GM10266 (cell line): ENCODE measurements around the gene OSBPL5.

Experiments
- DNase-seq: peaks from one replicate; pipeline ENCODE4 v3.0.0; 2012; ENCODE audit errors: extremely low spot score
- TF ChIP-seq, protein P1 (sequence below): IDR thresholded peaks from 2 replicates; pipeline ENCODE4 v1.5.1; 2012; ENCODE audit warnings: mild to moderate bottlenecking, low read depth; ENCODE audit not compliant: control insufficient read depth, insufficient read depth; ENCODE audit errors: missing control alignments

OSBPL5 gene

DNA sequence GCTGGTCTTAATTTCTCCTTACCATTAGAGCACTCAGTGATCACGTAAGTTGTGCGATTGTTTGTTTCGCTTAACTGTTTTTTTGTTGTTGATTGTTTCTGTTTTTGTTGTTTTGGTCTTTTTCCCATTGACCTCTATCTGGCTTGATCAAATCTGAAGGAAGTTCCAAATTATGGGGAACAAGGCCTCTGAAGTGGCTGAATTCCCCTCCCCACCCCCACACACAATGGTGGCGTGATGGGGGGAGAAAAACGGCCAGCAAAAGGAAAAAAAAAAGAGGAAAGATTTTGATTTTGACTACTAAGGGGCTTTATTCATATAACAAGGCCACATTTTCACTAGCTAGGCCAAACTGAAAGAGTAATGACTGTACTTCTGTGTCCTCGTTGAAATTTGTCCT is 53.6 kb downstream of the OSBPL5 start:
- no peak for DNase-seq
- TF ChIP-seq, protein P1, sequence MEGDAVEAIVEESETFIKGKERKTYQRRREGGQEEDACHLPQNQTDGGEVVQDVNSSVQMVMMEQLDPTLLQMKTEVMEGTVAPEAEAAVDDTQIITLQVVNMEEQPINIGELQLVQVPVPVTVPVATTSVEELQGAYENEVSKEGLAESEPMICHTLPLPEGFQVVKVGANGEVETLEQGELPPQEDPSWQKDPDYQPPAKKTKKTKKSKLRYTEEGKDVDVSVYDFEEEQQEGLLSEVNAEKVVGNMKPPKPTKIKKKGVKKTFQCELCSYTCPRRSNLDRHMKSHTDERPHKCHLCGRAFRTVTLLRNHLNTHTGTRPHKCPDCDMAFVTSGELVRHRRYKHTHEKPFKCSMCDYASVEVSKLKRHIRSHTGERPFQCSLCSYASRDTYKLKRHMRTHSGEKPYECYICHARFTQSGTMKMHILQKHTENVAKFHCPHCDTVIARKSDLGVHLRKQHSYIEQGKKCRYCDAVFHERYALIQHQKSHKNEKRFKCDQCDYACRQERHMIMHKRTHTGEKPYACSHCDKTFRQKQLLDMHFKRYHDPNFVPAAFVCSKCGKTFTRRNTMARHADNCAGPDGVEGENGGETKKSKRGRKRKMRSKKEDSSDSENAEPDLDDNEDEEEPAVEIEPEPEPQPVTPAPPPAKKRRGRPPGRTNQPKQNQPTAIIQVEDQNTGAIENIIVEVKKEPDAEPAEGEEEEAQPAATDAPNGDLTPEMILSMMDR = no peak

DNA sequence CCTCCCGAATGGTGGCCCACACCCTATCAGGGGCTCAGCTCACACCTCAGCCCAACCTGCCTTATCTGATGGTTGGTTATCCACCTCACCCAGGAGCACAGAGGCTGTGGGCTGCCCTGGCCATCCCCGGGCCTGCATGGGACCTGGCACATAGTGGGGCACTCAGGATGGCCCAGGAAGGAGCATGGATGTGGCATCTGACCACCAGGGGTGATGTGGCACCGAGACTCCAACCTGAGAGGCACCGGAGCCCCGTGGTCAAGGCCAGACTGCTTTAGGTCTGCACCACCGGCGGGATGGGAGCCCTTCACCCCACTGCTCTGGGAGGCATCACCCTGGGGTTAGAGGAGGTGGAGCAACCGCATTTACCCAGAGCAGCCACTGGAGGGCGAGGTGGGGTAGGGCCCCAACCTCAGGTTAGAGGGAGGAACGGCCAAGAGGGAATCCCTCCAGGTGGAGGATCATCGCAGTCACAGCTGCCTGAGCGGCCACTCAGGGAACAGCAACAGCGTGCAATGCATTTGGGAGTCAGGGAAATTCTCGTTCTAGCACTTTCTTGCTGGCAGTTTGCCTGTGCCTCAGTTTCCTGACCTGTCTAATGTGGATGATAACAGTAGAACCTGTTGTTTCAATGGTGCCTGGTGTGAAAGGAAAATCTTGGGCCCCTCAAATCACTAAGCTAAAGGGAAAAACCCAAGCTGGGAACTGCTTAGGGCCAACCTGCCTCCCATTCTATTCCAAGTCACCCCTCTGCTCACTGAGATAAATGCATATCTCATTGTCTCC is 55.0 kb downstream of the OSBPL5 start:
- DNase-seq = peak; percentile 75
- TF ChIP-seq, protein P1 = peak; percentile 52

DNA sequence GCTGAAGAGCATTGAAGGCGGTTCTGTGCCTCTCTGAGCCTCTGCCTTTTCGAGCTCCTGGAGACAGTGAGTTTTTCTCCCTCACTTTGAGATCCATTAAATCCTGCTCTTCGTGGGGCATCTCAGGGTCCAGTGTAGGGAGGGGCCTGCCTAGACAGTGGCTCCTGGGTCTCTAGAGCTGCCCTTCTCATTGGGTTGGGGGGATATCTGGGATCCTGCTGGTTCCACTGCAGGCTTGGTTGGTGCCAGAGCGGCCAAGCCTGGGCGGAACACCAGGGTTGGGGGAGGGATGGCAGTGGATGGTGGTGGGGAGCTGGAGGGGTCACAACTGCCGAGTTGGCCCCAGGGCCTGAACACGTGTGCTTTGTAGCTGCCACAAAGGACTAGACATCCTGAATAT is 55.7 kb downstream of the OSBPL5 start:
- no peak for DNase-seq
- TF ChIP-seq, protein P1 = no peak

DNA sequence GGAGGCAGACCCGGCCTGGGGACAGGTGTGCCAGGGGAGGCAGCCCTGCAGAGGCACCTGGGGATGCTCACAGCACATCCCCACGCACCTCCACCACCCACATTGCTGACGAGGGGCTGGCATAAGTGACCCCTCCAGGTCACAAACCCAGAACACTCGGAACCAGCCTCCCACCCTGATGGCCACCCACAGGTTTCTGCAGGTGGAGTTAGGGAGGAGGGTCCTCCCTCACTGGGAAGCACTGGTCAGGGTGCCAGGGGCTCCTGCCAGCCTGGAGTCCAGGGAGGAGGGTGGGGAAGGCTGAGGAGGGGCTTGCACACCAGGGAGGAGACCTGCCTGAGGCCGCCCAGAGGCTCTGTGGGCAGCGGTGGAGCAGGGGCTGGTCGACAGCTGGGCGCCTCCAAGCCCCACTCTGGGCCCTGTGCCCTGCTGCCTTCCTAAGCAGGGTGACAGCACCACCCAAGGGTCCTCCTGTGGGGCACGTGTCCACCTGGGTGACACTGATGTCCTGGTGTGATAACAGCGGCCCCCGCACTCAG is 56.9 kb downstream of the OSBPL5 start:
- no peak for DNase-seq
- TF ChIP-seq, protein P1 = no peak

DNA sequence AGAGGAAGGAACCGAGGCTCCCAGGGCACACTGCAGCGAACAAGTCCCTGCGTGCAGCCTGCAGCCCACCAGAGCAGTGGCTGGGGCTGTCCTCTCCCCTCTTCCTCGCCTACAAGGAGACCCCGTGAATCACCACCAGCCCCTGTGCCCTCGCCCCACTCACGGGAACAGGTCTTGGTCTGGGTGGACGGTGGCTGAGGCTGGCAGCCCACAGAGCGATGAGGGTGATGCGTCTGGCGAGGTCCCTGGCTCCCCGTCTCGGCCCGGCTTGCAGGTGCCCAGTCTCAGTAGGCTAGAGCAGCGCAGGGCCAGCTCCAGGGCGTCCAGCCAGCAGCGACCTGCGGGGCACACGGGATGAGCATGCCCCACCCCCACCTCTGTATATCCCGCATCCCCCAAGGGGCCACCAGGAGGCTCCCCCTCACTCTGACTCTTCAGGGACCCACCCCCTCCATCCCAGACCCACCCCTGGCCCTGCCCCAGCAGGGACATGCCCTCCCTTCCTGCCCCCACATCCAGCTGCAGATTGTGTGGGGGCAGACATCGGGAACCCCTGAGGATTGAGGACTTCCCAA is 57.4 kb downstream of the OSBPL5 start:
- no peak for DNase-seq
- TF ChIP-seq, protein P1 = no peak

DNA sequence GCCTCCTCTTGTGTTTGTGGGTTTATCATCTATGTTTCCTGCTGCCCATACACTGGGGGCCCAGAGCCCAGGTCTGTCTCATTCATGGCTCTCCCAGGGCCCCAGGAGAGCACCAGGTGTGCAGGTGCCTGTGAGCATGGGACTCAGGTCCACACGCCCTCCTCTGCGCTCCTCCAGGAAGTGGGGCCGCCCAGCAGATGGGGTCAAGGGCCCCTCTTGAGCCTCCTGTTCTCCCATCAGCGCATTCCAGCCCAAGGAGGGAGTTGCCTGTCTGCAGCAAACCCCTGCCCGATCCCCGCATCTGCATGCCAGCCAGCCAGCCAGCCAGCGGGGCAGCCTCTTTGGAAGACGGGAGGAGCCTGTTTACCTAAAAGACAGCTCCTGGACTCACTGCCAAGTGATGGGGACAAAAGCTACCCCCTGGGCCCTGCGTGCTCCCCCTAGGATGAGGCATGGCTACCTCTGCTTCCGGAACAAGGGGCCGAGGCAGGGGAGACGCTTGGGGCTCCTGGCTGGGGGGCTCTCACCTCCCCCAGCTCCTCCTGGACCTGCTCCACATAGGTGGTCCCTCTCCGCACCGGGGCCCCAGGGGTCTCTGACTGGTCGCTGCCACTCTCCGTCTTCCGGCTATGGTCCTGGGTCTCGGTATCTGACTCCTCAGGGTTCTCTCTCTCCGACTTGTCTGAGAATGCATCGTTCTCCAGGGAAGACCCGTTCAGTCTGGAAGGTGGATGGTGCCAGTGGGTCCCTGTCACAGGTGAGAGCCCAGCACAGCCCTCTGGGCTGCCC is 58.2 kb downstream of the OSBPL5 start:
- TF ChIP-seq, protein P1 = no peak
- no peak for DNase-seq
